MG63 (cell line): Measurements from ENCODE around the gene SAMD10. TPM values are rescaled to one million over a fixed set of nuclear protein-coding genes. Genes with fewer than 3 reads are reported as not detected.

Experiments
- total RNA-seq: library from RNA; depleted of rRNA; stranded (reverse); fragments of >200 nt; shearing (Covaris generic); gene quantifications from 2 replicates; pipeline ENCODE4 v1.2.3, GENCODE V29; 2014; ENCODE audit warnings: low replicate concordance; rRNA removed

The SAMD10 gene
- total RNA-seq, 1 experiment from 2014 or later, result 0.07 TPM

Other genes with a start within 250 kb of the SAMD10 start
- 2.8 and 5.7 TPM in 2 replicates for gene LIME1, start 243.0 kb downstream of the SAMD10 start, total RNA-seq
- 49.0 and 123 TPM in 2 replicates for gene SLC2A4RG, start 239.9 kb downstream of the SAMD10 start, total RNA-seq
- 5.5 and 15.9 TPM in 2 replicates for gene ZBTB46, start 148.4 kb downstream of the SAMD10 start, total RNA-seq
- gene ABHD16B, start 118.1 kb downstream of the SAMD10 start, total RNA-seq, result not detected in 2 replicates
- gene TPD52L2, start 114.4 kb downstream of the SAMD10 start, total RNA-seq, result 185 and 192 TPM in 2 replicates
- gene DNAJC5, start 84.5 kb downstream of the SAMD10 start, total RNA-seq, result 69.3 and 92.0 TPM in 2 replicates
- gene UCKL1, start 23.2 kb downstream of the SAMD10 start, total RNA-seq, result 17.1 and 35.9 TPM in 2 replicates
- 14.4 and 20.8 TPM in 2 replicates for gene ZNF512B, start 9.7 kb downstream of the SAMD10 start, total RNA-seq
- 96.5 and 126 TPM in 2 replicates for gene PRPF6, start 1.5 kb upstream of the SAMD10 start, total RNA-seq
- 0.95 and 1.3 TPM in 2 replicates for gene C20orf204, start 56.5 kb upstream of the SAMD10 start, total RNA-seq
- gene SOX18, start 70.0 kb upstream of the SAMD10 start, total RNA-seq, result 0.22 and 0.92 TPM in 2 replicates
- 37.8 and 48.0 TPM in 2 replicates for gene TCEA2, start 83.6 kb upstream of the SAMD10 start, total RNA-seq
- 20.2 and 40.9 TPM in 2 replicates for gene RGS19, start 99.9 kb upstream of the SAMD10 start, total RNA-seq
- gene OPRL1, start 100.4 kb upstream of the SAMD10 start, total RNA-seq, result 1.2 and 3.9 TPM in 2 replicates
- gene LKAAEAR1, start 104.8 kb upstream of the SAMD10 start, total RNA-seq, result 5.0 and 9.9 TPM in 2 replicates
- gene NPBWR2, start 127.9 kb upstream of the SAMD10 start, total RNA-seq, result not detected in 2 replicates
- not detected in 2 replicates for gene MYT1, start 184.8 kb upstream of the SAMD10 start, total RNA-seq